Activated naive CD4-positive, alpha-beta T cell treated with anti-CD3 and anti-CD28 coated beads for 36 hours (primary cell): Measurements from ENCODE around the gene TMEM61. TPM values are rescaled to one million over a fixed set of nuclear protein-coding genes. Genes with fewer than 3 reads are reported as not detected.
"Not testable (repeated sequence)": the region's sequence is repeated elsewhere in the genome, so short reads cannot be mapped to it uniquely, and the experiment has no call there.

Experiments
- CTCF ChIA-PET: fragments of 350-600 bp; sonication (Branson Sonifier 250); formaldehyde crosslinking; loops from one replicate; lab custom pipeline; 2021; ENCODE audit warnings: antibody characterized with exemption; lab: Charles Lee
- DNase-seq: peaks from one replicate; pipeline ENCODE4 v3.0.0-alpha.2; 2020
- H3K27ac Mint-ChIP-seq: one replicate; pipeline ENCODE4 v1.8.0; 2021; ENCODE audit warnings: mild to moderate bottlenecking, mixed read lengths
- H3K27me3 Mint-ChIP-seq: one replicate; pipeline ENCODE4 v1.8.0; 2021; ENCODE audit warnings: low read depth, mixed read lengths
- H3K36me3 Mint-ChIP-seq: one replicate; pipeline ENCODE4 v1.8.0; 2021; ENCODE audit warnings: low read depth, mixed read lengths
- H3K4me1 Mint-ChIP-seq: one replicate; pipeline ENCODE4 v1.8.0; 2021; ENCODE audit warnings: low read depth, mixed read lengths
- H3K4me3 Mint-ChIP-seq: one replicate; pipeline ENCODE4 v1.8.0; 2021; ENCODE audit warnings: mild to moderate bottlenecking, moderate library complexity, mixed read lengths
- H3K9me3 Mint-ChIP-seq: one replicate; pipeline ENCODE4 v1.8.0; 2021; ENCODE audit warnings: mixed read lengths
- intact Hi-C: fragments of 100-400 bp; cut with micrococcal nuclease; formaldehyde crosslinking; loops from one replicate; pipeline ENCODE4 v1.15.1; 2023
- total RNA-seq, 2 experiments: library from RNA; stranded (reverse); gene quantifications; one replicate each; pipeline ENCODE4 v1.2.3, GENCODE V29; 2021

TMEM61 gene
- total RNA-seq, 2 experiments from 2014 or later, result not detected

GRCh38 chr1:54963829-54964228 is 16.6 kb upstream of the TMEM61 start:
- DNase-seq, H3K36me3 Mint-ChIP-seq, CTCF ChIA-PET, H3K27me3 Mint-ChIP-seq, H3K9me3 Mint-ChIP-seq, H3K4me1 Mint-ChIP-seq, H3K27ac Mint-ChIP-seq, intact Hi-C loops, H3K4me3 Mint-ChIP-seq: not testable (repeated sequence)

- no peak overlapping the region for H3K4me3 Mint-ChIP-seq
- CTCF ChIA-PET, result interaction anchor here (0.6 to 2.5 kb wide), 4 partner anchors 15 to 152 kb away, joined by 3 to 9 read pairs (median 6); no protein-coding TSS in a partner anchor
- peaks cover 15% of the 10 kb centered on the region for H3K27me3 Mint-ChIP-seq
- intact Hi-C loops, result no loop called here
- no peaks in the 10 kb centered on the region for H3K4me1 Mint-ChIP-seq
- no peak for DNase-seq
- no peaks in the 10 kb centered on the region for H3K9me3 Mint-ChIP-seq
- H3K27ac Mint-ChIP-seq, result no peak overlapping the region
- H3K36me3 Mint-ChIP-seq, result no peaks in the 10 kb centered on the region
Measured at GRCh38 chr1:54965624-54966340, 14.6 kb upstream of the TMEM61 start.

DNA sequence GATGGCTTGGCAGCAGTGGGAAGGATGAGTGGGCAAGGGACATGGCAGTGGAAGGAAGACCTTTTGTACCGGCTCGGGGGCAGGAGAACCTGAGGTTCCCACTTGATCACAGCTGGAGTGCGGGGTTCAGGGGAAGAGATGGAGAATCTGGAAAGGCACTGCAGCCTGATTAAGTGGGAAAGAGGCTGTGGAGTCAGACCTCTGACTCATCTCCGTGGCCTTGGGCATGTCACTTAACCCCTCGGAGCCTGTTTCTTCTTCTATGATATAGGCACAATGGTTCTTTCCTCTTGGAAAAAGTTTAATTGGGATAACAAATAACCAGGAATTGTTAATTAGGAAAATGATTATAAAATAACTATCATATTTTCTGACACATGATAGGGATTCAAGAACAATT is 13.1 kb upstream of the TMEM61 start:
- intact Hi-C loops, result no loop called here
- CTCF ChIA-PET, result no interaction called here
- Mint-ChIP-seq H3K4me1 (peaks cover 4% of the 10 kb centered on the region), H3K4me3 (no peak overlapping the region), H3K27ac (no peak overlapping the region), H3K9me3 (no peaks in the 10 kb centered on the region), H3K27me3 (peaks cover 20% of the 10 kb centered on the region), H3K36me3 (no peaks in the 10 kb centered on the region)
- no peak for DNase-seq

DNA sequence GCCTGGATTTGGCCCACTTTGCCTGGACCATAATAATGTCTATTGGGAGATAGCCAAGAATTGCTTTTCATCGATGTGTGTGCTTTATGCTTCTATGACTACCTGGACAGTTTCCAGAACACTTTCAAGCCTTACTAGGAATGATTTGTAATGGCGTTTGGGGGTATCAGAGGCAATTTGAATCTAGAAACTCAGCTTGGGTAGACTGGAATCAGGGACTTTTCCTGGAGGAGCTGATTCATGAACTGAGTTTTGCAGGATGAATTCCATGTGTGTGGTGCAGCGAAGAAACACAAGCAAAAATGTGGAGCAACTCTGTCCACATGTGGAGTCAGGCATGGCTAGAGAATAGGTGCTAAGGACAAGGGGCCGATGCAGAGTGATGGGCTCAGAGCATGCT is 11.9 kb upstream of the TMEM61 start:
- CTCF ChIA-PET, result no interaction called here
- intact Hi-C loops, result no loop called here
- H3K27me3 Mint-ChIP-seq, result peaks cover 28% of the 10 kb centered on the region
- H3K4me1 Mint-ChIP-seq, result peaks cover 4% of the 10 kb centered on the region
- DNase-seq, result no peak
- H3K36me3 Mint-ChIP-seq, result no peaks in the 10 kb centered on the region
- no peak overlapping the region for H3K27ac Mint-ChIP-seq
- no peak overlapping the region for H3K4me3 Mint-ChIP-seq
- H3K9me3 Mint-ChIP-seq, result no peaks in the 10 kb centered on the region

- H3K27me3 Mint-ChIP-seq, result peaks cover 32% of the 10 kb centered on the region
- DNase-seq, result no peak
- H3K4me1 Mint-ChIP-seq, result peaks cover 4% of the 10 kb centered on the region
- no peaks in the 10 kb centered on the region for H3K36me3 Mint-ChIP-seq
- no peak overlapping the region for H3K27ac Mint-ChIP-seq
- no peak overlapping the region for H3K4me3 Mint-ChIP-seq
- intact Hi-C loops, result no loop called here
- no peaks in the 10 kb centered on the region for H3K9me3 Mint-ChIP-seq
- CTCF ChIA-PET, result no interaction called here
Measured at GRCh38 chr1:54969879-54970278, 10.5 kb upstream of the TMEM61 start.

GRCh38 chr1:54970901-54971300 is 9.5 kb upstream of the TMEM61 start:
- Mint-ChIP-seq H3K36me3 (no peaks in the 10 kb centered on the region), H3K9me3 (no peaks in the 10 kb centered on the region), H3K27me3 (peaks cover 32% of the 10 kb centered on the region), H3K4me1 (peaks cover 4% of the 10 kb centered on the region), H3K27ac (no peak overlapping the region), H3K4me3 (no peak overlapping the region)
- no peak for DNase-seq
- intact Hi-C loops, result no loop called here
- CTCF ChIA-PET, result interaction anchor here (0.6 kb wide), 1 partner anchor 14 kb away, joined by 3 read pairs; no protein-coding TSS in a partner anchor

DNA sequence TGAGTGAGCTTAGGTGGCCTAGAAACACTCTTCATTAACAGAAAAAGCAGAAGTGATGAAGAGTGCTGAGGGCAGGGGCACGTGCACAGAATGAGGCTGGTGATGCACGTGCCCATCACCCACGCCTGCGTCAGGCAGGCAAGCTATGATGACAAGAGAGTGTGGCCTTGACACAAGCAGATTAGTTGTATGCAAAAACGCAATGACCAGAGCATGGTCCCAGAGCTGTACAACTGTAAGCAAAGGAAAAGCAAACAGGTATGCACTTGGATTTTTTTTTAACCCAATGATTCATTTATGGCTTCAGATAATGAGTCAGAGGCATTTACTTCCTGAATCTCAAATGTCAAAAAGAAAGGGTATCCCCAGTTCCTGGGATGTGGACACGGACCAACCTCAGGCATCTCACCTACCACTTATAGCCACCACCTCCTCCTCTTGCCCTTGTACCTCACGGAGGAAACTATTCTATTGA is 9.1 kb upstream of the TMEM61 start:
- H3K4me3 Mint-ChIP-seq, result no peak overlapping the region
- no peak for DNase-seq
- no peaks in the 10 kb centered on the region for H3K9me3 Mint-ChIP-seq
- CTCF ChIA-PET, result interaction anchor here (0.6 kb wide), 1 partner anchor 14 kb away, joined by 3 read pairs; no protein-coding TSS in a partner anchor
- no peaks in the 10 kb centered on the region for H3K36me3 Mint-ChIP-seq
- H3K27ac Mint-ChIP-seq, result no peak overlapping the region
- H3K4me1 Mint-ChIP-seq, result peaks cover 4% of the 10 kb centered on the region
- peaks cover 32% of the 10 kb centered on the region for H3K27me3 Mint-ChIP-seq
- intact Hi-C loops, result no loop called here

DNA sequence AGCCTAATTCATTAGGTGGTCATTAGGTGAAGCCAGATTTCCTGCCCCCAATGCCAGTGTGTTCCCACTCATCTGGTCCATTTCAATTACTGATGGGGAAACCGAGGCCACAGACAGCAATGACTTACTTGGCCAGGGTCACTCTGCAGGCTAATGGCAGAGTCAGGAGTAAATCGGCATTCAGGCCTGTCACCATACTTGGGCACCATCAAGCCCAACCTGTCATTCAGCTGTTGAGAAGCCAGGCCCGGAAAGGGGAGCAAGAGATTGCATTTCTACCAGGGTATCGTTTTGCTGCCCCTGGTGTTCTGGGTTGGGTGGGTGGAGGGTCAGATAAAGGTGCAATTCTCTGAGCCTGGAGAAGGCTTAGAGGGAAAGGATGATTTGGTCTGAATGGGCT is 8.0 kb upstream of the TMEM61 start:
- Mint-ChIP-seq H3K4me3 (no peak overlapping the region), H3K27me3 (peaks cover 26% of the 10 kb centered on the region), H3K27ac (no peak overlapping the region), H3K4me1 (peaks cover 4% of the 10 kb centered on the region), H3K9me3 (no peaks in the 10 kb centered on the region), H3K36me3 (no peaks in the 10 kb centered on the region)
- no peak for DNase-seq
- CTCF ChIA-PET, result no interaction called here
- intact Hi-C loops, result no loop called here

- Mint-ChIP-seq H3K36me3 (no peaks in the 10 kb centered on the region), H3K27ac (no peak overlapping the region), H3K4me1 (peaks cover 4% of the 10 kb centered on the region), H3K9me3 (no peaks in the 10 kb centered on the region), H3K27me3 (peaks cover 31% of the 10 kb centered on the region), H3K4me3 (no peak overlapping the region)
- intact Hi-C loops, result no loop called here
- CTCF ChIA-PET, result interaction anchor here (1.3 kb wide), 1 partner anchor 28 kb away, joined by 5 read pairs; no protein-coding TSS in a partner anchor
- DNase-seq, result no peak
Measured at GRCh38 chr1:54973205-54973921, 7.1 kb upstream of the TMEM61 start.

DNA sequence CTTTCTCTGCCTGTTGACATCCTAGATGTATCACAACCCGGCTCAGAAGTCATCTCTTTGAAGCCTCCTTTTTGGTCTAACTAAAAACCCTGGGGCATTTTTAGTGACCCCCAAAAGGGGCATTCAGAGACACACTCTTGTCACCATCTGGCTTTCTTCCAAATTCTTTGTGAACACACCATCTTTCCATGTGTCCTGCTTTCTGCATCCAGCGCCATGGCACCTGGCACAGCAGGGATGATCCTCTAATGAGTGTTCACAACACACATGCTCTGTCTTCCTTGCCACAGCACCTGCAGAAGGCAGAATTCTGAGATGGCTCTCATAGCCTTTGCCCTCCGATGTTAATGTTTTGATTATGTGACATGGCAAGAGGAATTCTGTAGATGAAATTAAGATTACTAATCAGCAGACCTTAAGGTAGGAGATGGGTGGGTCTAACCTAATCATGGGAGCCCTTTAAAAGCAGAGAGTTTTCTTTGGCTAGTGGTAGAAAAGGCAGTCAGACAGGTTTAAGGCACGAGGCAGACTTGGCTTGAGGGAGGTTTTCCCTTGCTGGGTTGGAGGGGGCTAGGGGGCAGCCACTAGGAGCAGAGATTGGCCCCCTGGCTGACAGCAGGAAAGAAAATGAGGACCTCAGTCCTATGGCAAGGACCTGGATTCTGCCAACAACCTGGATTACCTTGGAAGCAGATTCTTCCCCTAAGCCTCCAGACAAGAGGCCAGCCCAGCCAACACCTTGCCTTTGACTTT is 4.9 kb upstream of the TMEM61 start:
- CTCF ChIA-PET, result interaction anchor here (0.5 to 1.1 kb wide), 2 partner anchors 21 to 1016 kb away, joined by 3 to 4 read pairs; no protein-coding TSS in a partner anchor
- Mint-ChIP-seq H3K36me3 (no peaks in the 10 kb centered on the region), H3K27ac (no peak overlapping the region), H3K4me3 (no peak overlapping the region), H3K27me3 (peaks cover 30% of the 10 kb centered on the region), H3K4me1 (peaks cover 4% of the 10 kb centered on the region), H3K9me3 (no peaks in the 10 kb centered on the region)
- no peak for DNase-seq
- intact Hi-C loops, result no loop called here

DNA sequence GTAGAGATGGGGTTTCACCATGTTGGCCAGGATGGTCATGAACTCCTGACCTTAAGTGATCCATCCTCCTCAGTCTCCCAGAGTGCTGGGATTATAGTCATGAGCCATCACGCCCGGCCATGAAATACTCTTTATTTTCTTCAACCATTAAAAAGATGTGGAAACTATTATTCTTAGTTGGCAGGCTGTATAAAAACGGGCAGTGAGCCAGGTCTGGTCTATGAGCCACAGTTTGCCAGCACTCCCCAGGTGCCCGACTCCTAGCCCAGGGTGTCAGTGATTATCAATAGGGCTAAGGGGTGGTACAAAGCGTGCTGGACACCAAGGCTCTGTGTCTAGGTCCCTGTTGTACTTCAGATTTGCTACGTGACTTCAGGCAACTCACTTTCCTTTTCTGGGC is 3.7 kb upstream of the TMEM61 start:
- H3K9me3 Mint-ChIP-seq, result no peaks in the 10 kb centered on the region
- H3K27ac Mint-ChIP-seq, result no peak overlapping the region
- H3K27me3 Mint-ChIP-seq, result peaks cover 31% of the 10 kb centered on the region
- H3K4me3 Mint-ChIP-seq, result no peak overlapping the region
- DNase-seq, result no peak
- CTCF ChIA-PET, result interaction anchor here (1.1 to 2.4 kb wide), 3 partner anchors 19 to 32 kb away, joined by 4 to 7 read pairs (median 7); no protein-coding TSS in a partner anchor
- H3K4me1 Mint-ChIP-seq, result peaks cover 3% of the 10 kb centered on the region
- H3K36me3 Mint-ChIP-seq, result no peaks in the 10 kb centered on the region
- intact Hi-C loops, result no loop called here
